ENCODE measurements around the gene TYW1B. TPM values are rescaled to one million over a fixed set of nuclear protein-coding genes. Genes with fewer than 3 reads are reported as not detected.
"Not testable (repeated sequence)": the region's sequence is repeated elsewhere in the genome, so short reads cannot be mapped to it uniquely, and the experiment has no call there.

Gene TYW1B
- total RNA-seq, 5 donors from 2014 or later (not counting 1 experiment from before 2014, with no cell fraction given) = 3.7 to 7.3 (median 5.7) TPM

DNA sequence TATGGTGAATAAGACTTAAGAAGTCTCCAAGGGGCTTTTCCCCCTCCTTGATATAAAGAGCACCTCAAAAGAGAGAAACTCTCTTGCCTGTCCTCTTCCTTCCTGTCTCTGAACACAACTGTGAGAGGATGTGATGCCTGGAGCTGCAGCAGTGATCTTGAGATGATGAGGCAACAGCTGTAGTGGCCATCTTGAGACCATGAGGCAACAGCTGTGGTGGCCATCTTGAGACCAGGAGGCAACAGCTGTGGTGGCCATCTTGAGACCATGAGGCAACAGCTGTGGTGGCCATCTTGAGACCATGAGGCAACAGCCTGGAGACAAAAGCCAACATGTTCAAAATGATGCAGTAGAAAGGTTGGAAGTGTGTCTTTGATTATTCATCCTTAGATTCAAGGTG is 277.5 kb downstream of the TYW1B start:
- H3K27ac ChIP-seq (ENCODE audit: low read length); H3K4me3 ChIP-seq (ENCODE audit: control insufficient read depth in 1 of 2, extremely low read depth in 1 of 2, low read length in 1 of 2); H3K36me3 Mint-ChIP-seq; H3K4me1 Mint-ChIP-seq; H3K9me3 ChIP-seq; H3K36me3 ChIP-seq (ENCODE audit: control insufficient read depth in 2 of 2, extremely low read depth in 1 of 2, insufficient read depth in 1 of 2, low read length in 1 of 2); H3K4me1 ChIP-seq (ENCODE audit: control insufficient read depth in 1 of 2, extremely low read depth in 1 of 2, insufficient read depth in 2 of 2, low read length in 2 of 2); H3K27ac Mint-ChIP-seq; DNase-seq; H3K4me3 Mint-ChIP-seq; CTCF ChIA-PET; ATAC-seq (replicated peaks in 1 of 4); H3K27me3 ChIP-seq (replicated peaks in 1 of 2; ENCODE audit: control insufficient read depth in 2 of 2, extremely low read depth in 1 of 2, insufficient read depth in 2 of 2, low read length in 1 of 2); POLR2A ChIA-PET; H3K27me3 Mint-ChIP-seq: not testable (repeated sequence)
- peaks cover 8 to 13% (median 10%) of the 10 kb centered on the region in 3 donors for H3K9me3 Mint-ChIP-seq

DNA sequence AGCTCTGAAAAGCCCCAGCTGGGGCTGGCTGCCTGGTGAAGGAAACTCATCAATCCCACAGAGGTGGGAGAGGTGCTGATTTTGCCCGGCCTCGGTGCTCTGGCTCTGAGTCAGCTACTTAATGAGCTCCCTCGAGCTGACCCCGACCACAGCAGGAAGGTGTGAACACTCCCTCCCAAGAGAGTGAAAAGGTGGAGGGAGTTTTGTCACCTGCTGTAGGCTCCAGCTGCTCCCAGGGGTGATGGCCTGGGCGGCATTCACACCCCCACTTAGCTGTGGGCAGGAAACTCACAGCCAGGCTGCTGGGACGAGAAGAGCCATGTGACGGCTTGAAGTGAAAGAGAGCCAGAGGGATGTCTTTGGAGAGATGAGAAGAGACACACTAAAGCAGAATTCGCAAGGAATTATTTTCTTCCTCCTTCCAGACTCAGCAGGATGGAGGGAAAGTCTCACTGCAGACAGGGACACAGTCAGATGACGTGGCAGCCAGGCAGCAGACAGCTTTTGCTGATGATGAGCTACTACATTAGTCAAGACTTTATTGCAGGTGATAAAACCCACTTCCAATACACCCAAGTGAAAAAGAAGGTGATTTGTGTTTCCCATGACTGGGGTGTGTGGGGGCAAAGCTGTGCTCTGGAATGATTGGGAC is 281.3 kb downstream of the TYW1B start:
- POLR2A ChIA-PET; H3K4me1 ChIP-seq (ENCODE audit: control insufficient read depth in 1 of 2, extremely low read depth in 1 of 2, insufficient read depth in 2 of 2, low read length in 2 of 2); H3K9me3 ChIP-seq; H3K4me1 Mint-ChIP-seq; H3K27me3 ChIP-seq (replicated peaks in 1 of 2; ENCODE audit: control insufficient read depth in 2 of 2, extremely low read depth in 1 of 2, insufficient read depth in 2 of 2, low read length in 1 of 2); H3K27ac ChIP-seq (ENCODE audit: low read length); H3K9me3 Mint-ChIP-seq; H3K27ac Mint-ChIP-seq; H3K27me3 Mint-ChIP-seq; H3K36me3 ChIP-seq (ENCODE audit: control insufficient read depth in 2 of 2, extremely low read depth in 1 of 2, insufficient read depth in 1 of 2, low read length in 1 of 2); H3K4me3 Mint-ChIP-seq; ATAC-seq (replicated peaks in 1 of 4); DNase-seq; CTCF ChIA-PET; H3K36me3 Mint-ChIP-seq; H3K4me3 ChIP-seq (ENCODE audit: control insufficient read depth in 1 of 2, extremely low read depth in 1 of 2, low read length in 1 of 2): not testable (repeated sequence)
- no CpG with 5 or more reads among the region's 9 CpGs for WGBS (ENCODE audit: insufficient coverage)

DNA sequence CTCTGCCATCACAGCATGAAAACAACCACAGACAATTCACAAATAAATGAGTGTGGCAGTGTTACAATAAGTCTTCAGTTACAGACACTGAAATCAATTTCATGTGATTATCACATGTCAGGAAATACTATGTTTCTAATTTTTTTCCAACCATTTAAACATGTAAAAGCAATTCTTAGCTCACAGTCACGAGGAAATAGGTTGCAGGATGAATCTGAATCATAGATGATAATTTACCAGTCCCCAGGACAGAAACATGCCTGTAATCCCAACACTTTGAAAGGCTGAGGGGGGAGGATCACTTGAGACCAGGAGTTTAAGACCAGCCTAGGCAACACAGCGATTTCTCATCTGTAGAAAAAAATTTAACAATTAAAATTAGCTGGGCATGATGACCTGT is 283.5 kb downstream of the TYW1B start:
- CTCF ChIA-PET = interaction anchor here in 1 of 2 donors (0.7 kb wide), 1 partner anchor 1726 kb away, joined by 8 read pairs; no protein-coding TSS in a partner anchor
- H3K27me3 ChIP-seq (replicated peaks in 1 of 2; ENCODE audit: control insufficient read depth in 2 of 2, extremely low read depth in 1 of 2, insufficient read depth in 2 of 2, low read length in 1 of 2); H3K4me3 Mint-ChIP-seq; H3K36me3 ChIP-seq (ENCODE audit: control insufficient read depth in 2 of 2, extremely low read depth in 1 of 2, insufficient read depth in 1 of 2, low read length in 1 of 2); ATAC-seq (replicated peaks in 1 of 4); H3K27me3 Mint-ChIP-seq; H3K36me3 Mint-ChIP-seq; H3K9me3 ChIP-seq; H3K4me1 ChIP-seq (ENCODE audit: control insufficient read depth in 1 of 2, extremely low read depth in 1 of 2, insufficient read depth in 2 of 2, low read length in 2 of 2); H3K9me3 Mint-ChIP-seq; DNase-seq; H3K4me1 Mint-ChIP-seq; H3K4me3 ChIP-seq (ENCODE audit: control insufficient read depth in 1 of 2, extremely low read depth in 1 of 2, low read length in 1 of 2); H3K27ac Mint-ChIP-seq; POLR2A ChIA-PET; H3K27ac ChIP-seq (ENCODE audit: low read length): not testable (repeated sequence)
- WGBS (ENCODE audit: insufficient coverage) = no CpG with 5 or more reads among the region's 2 CpGs

DNA sequence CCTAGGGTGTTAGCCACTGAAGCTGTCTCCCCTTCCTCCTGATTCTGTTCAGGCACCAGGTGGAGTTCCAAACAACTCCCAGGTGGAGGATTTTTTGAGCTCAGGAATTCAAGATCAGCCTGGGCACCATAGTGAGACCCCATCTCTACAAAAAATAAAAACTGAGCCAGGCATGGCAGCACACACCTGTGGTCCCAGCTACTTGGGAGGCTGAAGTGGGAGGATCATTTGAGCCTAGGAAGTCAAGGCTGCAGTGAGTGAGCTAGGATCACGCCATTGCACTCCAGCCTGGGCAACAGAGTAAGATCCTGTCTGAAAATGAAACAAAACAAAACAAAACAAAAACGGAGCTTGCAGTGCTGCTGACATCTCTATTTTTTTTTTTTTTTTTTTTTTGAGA is 287.1 kb downstream of the TYW1B start:
- Mint-ChIP-seq H3K9me3 (no peaks in the 10 kb centered on the region), H3K27me3 (no peaks in the 10 kb centered on the region), H3K27ac (no peak overlapping the region), H3K36me3 (no peaks in the 10 kb centered on the region), H3K4me3 (no peak overlapping the region), H3K4me1 (no peaks in the 10 kb centered on the region)
- ATAC-seq (replicated peaks in 1 of 4) = no peak
- no peak for DNase-seq
- Histone ChIP-seq H3K36me3 (ENCODE audit: control insufficient read depth in 2 of 2, extremely low read depth in 1 of 2, insufficient read depth in 1 of 2, low read length in 1 of 2) (no peaks in the 10 kb centered on the region), H3K4me1 (ENCODE audit: control insufficient read depth in 1 of 2, extremely low read depth in 1 of 2, insufficient read depth in 2 of 2, low read length in 2 of 2) (no peaks in the 10 kb centered on the region), H3K4me3 (ENCODE audit: control insufficient read depth in 1 of 2, extremely low read depth in 1 of 2, low read length in 1 of 2) (no peak overlapping the region), H3K27me3 (replicated peaks in 1 of 2; ENCODE audit: control insufficient read depth in 2 of 2, extremely low read depth in 1 of 2, insufficient read depth in 2 of 2, low read length in 1 of 2) (no peaks in the 10 kb centered on the region), H3K9me3 (no peaks in the 10 kb centered on the region), H3K27ac (ENCODE audit: low read length) (no peak overlapping the region)
- no CpG with 5 or more reads among the region's 2 CpGs for WGBS (ENCODE audit: insufficient coverage)
- CTCF ChIA-PET = no interaction called here
- POLR2A ChIA-PET = no interaction called here

DNA sequence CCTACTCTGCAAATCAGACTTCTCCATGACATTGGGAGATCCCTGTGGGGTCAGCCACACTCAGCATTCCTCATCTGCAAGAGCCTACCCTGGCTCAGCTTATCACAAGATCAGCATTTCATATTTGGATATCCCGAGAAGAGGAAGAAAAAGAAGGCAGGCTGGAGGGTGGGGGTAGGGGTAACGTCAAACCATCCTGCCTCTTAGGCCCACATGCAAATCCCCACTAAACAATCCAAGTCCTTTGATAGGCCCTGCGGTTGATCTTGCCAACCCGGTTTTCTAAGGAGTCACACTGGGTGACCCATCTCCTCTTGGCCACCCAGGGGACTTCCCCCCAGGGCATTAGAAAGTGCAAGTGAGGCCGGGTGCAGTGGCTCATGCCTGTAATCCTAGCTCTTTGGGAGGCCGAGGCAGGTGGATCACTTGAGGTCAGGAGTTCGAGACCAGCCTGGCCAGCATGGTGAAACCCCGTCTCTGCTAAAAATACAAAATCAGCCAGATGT is 287.8 kb downstream of the TYW1B start:
- ATAC-seq (replicated peaks in 1 of 4) (no peak), DNase-seq (no peak)
- Mint-ChIP-seq H3K36me3 (no peaks in the 10 kb centered on the region), H3K27me3 (no peaks in the 10 kb centered on the region), H3K27ac (peak overlapping the region in 1 of 2 donors; percentile 7), H3K4me1 (no peaks in the 10 kb centered on the region), H3K4me3 (no peak overlapping the region), H3K9me3 (no peaks in the 10 kb centered on the region)
- Histone ChIP-seq H3K36me3 (ENCODE audit: control insufficient read depth in 2 of 2, extremely low read depth in 1 of 2, insufficient read depth in 1 of 2, low read length in 1 of 2) (no peaks in the 10 kb centered on the region), H3K9me3 (no peaks in the 10 kb centered on the region), H3K4me3 (ENCODE audit: control insufficient read depth in 1 of 2, extremely low read depth in 1 of 2, low read length in 1 of 2) (no peak overlapping the region), H3K27me3 (replicated peaks in 1 of 2; ENCODE audit: control insufficient read depth in 2 of 2, extremely low read depth in 1 of 2, insufficient read depth in 2 of 2, low read length in 1 of 2) (no peaks in the 10 kb centered on the region), H3K4me1 (ENCODE audit: control insufficient read depth in 1 of 2, extremely low read depth in 1 of 2, insufficient read depth in 2 of 2, low read length in 2 of 2) (no peaks in the 10 kb centered on the region), H3K27ac (ENCODE audit: low read length) (no peak overlapping the region)
- ChIA-PET CTCF (no interaction called here), POLR2A (no interaction called here)
- WGBS (ENCODE audit: insufficient coverage) = 93% methylated on average over 5 of the region's 8 CpGs

DNA sequence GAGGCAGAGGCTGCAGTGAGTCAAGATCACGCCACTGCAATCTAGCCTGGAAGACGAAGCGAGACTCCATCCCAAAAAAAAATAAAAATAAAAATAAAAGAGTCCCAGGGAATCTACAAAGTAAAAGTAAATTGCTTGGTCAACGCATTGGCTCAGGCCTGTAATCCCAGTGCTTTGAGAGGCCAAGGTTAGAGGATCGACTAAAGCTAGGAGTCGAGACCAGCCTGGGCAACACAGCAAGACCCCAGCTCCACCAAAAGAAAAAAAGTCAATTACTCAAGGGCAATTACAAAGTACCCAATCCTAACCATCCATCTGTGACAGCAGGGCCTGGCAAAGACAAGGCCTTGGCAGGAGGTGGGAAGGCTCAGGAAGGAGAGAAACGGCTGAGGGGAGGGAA is 288.3 kb downstream of the TYW1B start:
- Histone ChIP-seq H3K36me3 (ENCODE audit: control insufficient read depth in 2 of 2, extremely low read depth in 1 of 2, insufficient read depth in 1 of 2, low read length in 1 of 2) (no peaks in the 10 kb centered on the region), H3K4me1 (ENCODE audit: control insufficient read depth in 1 of 2, extremely low read depth in 1 of 2, insufficient read depth in 2 of 2, low read length in 2 of 2) (no peaks in the 10 kb centered on the region), H3K27me3 (replicated peaks in 1 of 2; ENCODE audit: control insufficient read depth in 2 of 2, extremely low read depth in 1 of 2, insufficient read depth in 2 of 2, low read length in 1 of 2) (no peaks in the 10 kb centered on the region), H3K9me3 (no peaks in the 10 kb centered on the region), H3K27ac (ENCODE audit: low read length) (no peak overlapping the region), H3K4me3 (ENCODE audit: control insufficient read depth in 1 of 2, extremely low read depth in 1 of 2, low read length in 1 of 2) (no peak overlapping the region)
- no peak overlapping the region for H3K27ac Mint-ChIP-seq
- CTCF ChIA-PET = no interaction called here
- H3K4me3 Mint-ChIP-seq = no peak overlapping the region
- no peaks in the 10 kb centered on the region for H3K27me3 Mint-ChIP-seq
- 83% methylated on average over 1 of the region's 7 CpGs for WGBS (ENCODE audit: insufficient coverage)
- no peaks in the 10 kb centered on the region for H3K4me1 Mint-ChIP-seq
- no peak for ATAC-seq (replicated peaks in 1 of 4)
- no peaks in the 10 kb centered on the region for H3K9me3 Mint-ChIP-seq
- H3K36me3 Mint-ChIP-seq = no peaks in the 10 kb centered on the region
- POLR2A ChIA-PET = no interaction called here
- no peak for DNase-seq

DNA sequence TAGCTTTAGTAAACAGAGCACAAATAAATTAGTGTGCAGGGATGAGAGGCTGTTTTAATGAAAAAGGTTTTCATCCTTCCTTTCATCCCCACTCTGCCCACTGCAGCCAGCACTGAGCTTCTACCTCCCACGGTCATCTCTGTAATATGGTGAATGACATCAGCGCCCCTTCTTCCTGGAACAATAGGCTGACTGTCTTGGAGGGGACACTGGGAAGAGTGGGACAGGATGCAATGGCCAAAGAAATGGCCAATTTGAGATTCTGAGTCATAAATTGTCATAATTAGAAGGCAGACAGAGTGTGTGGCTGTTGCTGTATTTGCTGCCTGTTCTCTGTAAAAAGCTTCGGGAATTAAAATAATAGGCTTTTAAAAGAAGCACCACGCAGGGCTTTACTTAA is 289.1 kb downstream of the TYW1B start:
- Histone ChIP-seq H3K27ac (ENCODE audit: low read length) (no peak overlapping the region), H3K4me3 (ENCODE audit: control insufficient read depth in 1 of 2, extremely low read depth in 1 of 2, low read length in 1 of 2) (no peak overlapping the region), H3K36me3 (ENCODE audit: control insufficient read depth in 2 of 2, extremely low read depth in 1 of 2, insufficient read depth in 1 of 2, low read length in 1 of 2) (no peaks in the 10 kb centered on the region), H3K27me3 (replicated peaks in 1 of 2; ENCODE audit: control insufficient read depth in 2 of 2, extremely low read depth in 1 of 2, insufficient read depth in 2 of 2, low read length in 1 of 2) (no peaks in the 10 kb centered on the region), H3K4me1 (ENCODE audit: control insufficient read depth in 1 of 2, extremely low read depth in 1 of 2, insufficient read depth in 2 of 2, low read length in 2 of 2) (no peaks in the 10 kb centered on the region), H3K9me3 (no peaks in the 10 kb centered on the region)
- ChIA-PET POLR2A (no interaction called here), CTCF (no interaction called here)
- no peak overlapping the region for H3K27ac Mint-ChIP-seq
- WGBS (ENCODE audit: insufficient coverage) = 100% methylated on average over 2 of the region's 4 CpGs
- ATAC-seq (replicated peaks in 1 of 4) (no peak), DNase-seq (no peak)
- H3K36me3 Mint-ChIP-seq = no peaks in the 10 kb centered on the region
- H3K4me1 Mint-ChIP-seq = no peaks in the 10 kb centered on the region
- no peaks in the 10 kb centered on the region for H3K9me3 Mint-ChIP-seq
- no peak overlapping the region for H3K4me3 Mint-ChIP-seq
- no peaks in the 10 kb centered on the region for H3K27me3 Mint-ChIP-seq

Data from T-cell (primary cell).